ENCODE measurements around the gene ENDOU.

Gene ENDOU

GRCh38 chr12:47717443-47718193 is 7.7 kb downstream of the ENDOU start:
- DNase-seq: peak; percentile 72

- no peak for DNase-seq
Observed at GRCh38 chr12:47717046-47717442, 8.2 kb downstream of the ENDOU start.

- DNase-seq: no peak
Observed at GRCh38 chr12:47715877-47716548, 9.3 kb downstream of the ENDOU start.

GRCh38 chr12:47715393-47715876 is 9.9 kb downstream of the ENDOU start:
- peak; percentile 86 for DNase-seq

- DNase-seq: no peak
Observed at GRCh38 chr12:47714826-47715386, 10.4 kb downstream of the ENDOU start.

- no peak for DNase-seq
Observed at GRCh38 chr12:47712171-47712570, 13.1 kb downstream of the ENDOU start.

GRCh38 chr12:47711448-47711847 is 13.8 kb downstream of the ENDOU start:
- no peak for DNase-seq

- no peak for DNase-seq
Observed at GRCh38 chr12:47710278-47710677, 15.0 kb downstream of the ENDOU start.

- no peak for DNase-seq
Observed at GRCh38 chr12:47709671-47710070, 15.6 kb downstream of the ENDOU start.

GRCh38 chr12:47709237-47709636 is 16.1 kb downstream of the ENDOU start:
- DNase-seq: no peak

- no peak for DNase-seq
Observed at GRCh38 chr12:47707905-47708543, 17.3 kb downstream of the ENDOU start.

- no peak for DNase-seq
Observed at GRCh38 chr12:47707355-47707754, 17.9 kb downstream of the ENDOU start.

- peak; percentile 98 for DNase-seq
Observed at GRCh38 chr12:47705566-47706425, 19.5 kb downstream of the ENDOU start, which contains the start of gene RPAP3. Gene RPAP3 (minus strand): TSS chr12:47706030. CDS start chr12:47702840, 3,190 bp downstream.

- no peak for DNase-seq
Observed at GRCh38 chr12:47705229-47705565, 20.1 kb downstream of the ENDOU start.

GRCh38 chr12:47704719-47705118 is 20.6 kb downstream of the ENDOU start:
- no peak for DNase-seq

GRCh38 chr12:47700263-47700662 is 25.0 kb downstream of the ENDOU start:
- no peak for DNase-seq

- no peak for DNase-seq
Observed at GRCh38 chr12:47698631-47699030, 26.7 kb downstream of the ENDOU start.

- no peak for DNase-seq
Observed at GRCh38 chr12:47698055-47698454, 27.2 kb downstream of the ENDOU start.

- no peak for DNase-seq
Observed at GRCh38 chr12:47689215-47689614, 36.1 kb downstream of the ENDOU start.

GRCh38 chr12:47687636-47688035 is 37.7 kb downstream of the ENDOU start:
- no peak for DNase-seq

GRCh38 chr12:47686645-47687240 is 38.5 kb downstream of the ENDOU start:
- peak; percentile 24 for DNase-seq

GRCh38 chr12:47679785-47680184 is 45.5 kb downstream of the ENDOU start:
- DNase-seq: no peak
